Measurements from ENCODE around the gene DOCK3.

Gene DOCK3

GRCh38 chr3:51394541-51394940 lies 719.8 kb downstream of the DOCK3 start:
- no peak for DNase-seq (ENCODE audit: low read depth in 2 of 2, low spot score in 1 of 2)

DNA sequence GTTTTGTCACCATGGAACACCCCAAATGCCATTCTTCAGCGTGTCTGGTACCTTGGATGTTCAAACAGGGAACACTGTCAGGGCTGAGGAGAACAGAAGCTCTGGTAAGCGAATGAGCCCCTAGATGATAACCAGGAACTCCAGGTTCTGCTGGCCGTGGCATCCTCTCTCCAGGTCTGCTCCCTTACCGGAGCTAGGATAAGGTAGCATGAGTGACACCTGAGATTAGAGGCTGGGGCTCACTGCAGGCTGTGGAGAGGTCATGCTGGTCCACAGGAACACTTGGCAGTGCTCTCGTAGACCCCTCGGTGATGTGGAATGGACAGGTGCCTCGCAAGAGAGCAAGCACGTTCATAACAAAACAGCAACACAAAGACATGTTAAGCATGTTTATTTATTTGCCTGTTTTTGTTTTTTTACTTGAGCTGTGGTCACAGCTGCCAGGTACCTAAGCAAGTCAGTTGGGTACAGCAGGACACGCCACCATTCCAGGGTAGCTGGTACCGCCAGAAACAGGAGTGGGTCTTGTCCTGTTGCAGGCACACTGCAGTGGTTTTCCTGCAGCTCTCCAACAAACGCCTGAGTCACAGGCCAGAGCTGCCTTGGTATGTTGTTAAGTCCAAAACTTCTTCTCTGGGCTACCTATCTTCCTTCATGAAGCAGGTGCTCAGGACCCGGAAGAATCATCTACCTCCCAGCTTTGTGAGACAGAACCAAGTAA lies 720.9 kb downstream of the DOCK3 start:
- no peak for DNase-seq (ENCODE audit: low read depth in 2 of 2, low spot score in 1 of 2)

- DNase-seq (ENCODE audit: low read depth in 2 of 2, low spot score in 1 of 2), result no peak
Measured at GRCh38 chr3:51396401-51396800, 721.7 kb downstream of the DOCK3 start.

- no peak for DNase-seq (ENCODE audit: low read depth in 2 of 2, low spot score in 1 of 2)
Measured at GRCh38 chr3:51397392-51397791, 722.7 kb downstream of the DOCK3 start.

- DNase-seq (ENCODE audit: low read depth in 2 of 2, low spot score in 1 of 2), result no peak
Measured at GRCh38 chr3:51398595-51399310, 724.0 kb downstream of the DOCK3 start.

DNA sequence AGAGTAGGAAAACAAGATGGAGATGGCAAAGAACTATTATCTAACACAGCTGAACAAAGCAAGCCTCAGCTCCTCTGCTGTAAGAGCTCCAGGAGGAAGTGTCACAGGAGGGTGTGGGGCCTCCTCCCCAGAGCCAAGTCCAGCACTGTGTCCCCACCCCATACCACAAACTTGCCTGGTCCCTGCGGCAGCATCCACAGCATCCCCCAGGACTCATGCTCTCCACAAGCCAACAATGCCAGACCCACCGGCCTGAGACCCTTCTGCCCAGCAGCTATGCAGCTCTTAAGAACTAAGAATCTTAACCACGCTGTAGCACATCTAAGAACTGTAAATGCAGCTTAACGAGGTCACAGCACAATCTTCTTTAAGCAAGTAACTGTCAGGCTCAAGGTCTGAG lies 725.4 kb downstream of the DOCK3 start:
- DNase-seq (ENCODE audit: low read depth in 2 of 2, low spot score in 1 of 2), result no peak

GRCh38 chr3:51401735-51402134 lies 727.0 kb downstream of the DOCK3 start:
- no peak for DNase-seq (ENCODE audit: low read depth in 2 of 2, low spot score in 1 of 2)

DNA sequence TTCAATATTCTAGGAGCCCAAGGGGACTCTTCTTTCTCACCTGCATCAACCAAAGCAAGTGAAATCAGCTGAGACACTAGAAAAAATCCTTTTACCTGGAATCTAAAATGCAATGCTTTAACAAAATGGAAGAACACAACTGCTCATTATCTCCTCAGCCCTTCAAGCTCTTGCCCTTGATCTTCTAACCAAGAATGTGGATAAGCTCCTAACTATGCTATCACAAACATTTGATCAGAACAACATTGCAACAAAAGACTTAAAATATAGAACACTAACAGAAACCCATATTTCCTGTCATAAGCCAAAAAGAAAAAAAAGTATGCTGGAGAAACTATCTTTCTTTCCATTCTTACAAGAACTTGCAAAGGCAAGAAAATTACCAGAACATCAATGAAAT lies 728.9 kb downstream of the DOCK3 start:
- no peak for DNase-seq (ENCODE audit: low read depth in 2 of 2, low spot score in 1 of 2)

DNA sequence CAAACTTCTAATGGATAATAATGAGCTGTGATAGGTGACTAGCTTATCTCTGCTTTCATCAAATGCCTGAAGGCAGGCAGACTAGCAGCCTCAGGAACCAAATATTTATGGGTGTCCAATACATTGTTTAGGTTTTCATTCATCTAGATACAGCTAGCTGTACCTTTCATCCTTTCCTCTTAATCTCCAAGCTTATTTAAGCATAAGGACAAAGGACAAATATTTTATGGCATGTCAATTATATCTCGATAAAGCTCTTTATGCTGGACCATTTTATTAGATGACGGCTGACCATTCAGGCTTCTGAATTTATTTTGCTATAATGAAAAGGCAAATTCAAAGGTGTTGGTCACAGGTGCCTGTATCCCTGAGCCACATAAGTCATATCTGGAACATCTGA lies 733.3 kb downstream of the DOCK3 start:
- DNase-seq (ENCODE audit: low read depth in 2 of 2, low spot score in 1 of 2), result no peak

GRCh38 chr3:51408813-51409212 lies 734.1 kb downstream of the DOCK3 start:
- no peak for DNase-seq (ENCODE audit: low read depth in 2 of 2, low spot score in 1 of 2)

GRCh38 chr3:51422211-51422610 lies 747.5 kb downstream of the DOCK3 start:
- DNase-seq (ENCODE audit: low read depth in 2 of 2, low spot score in 1 of 2), result no peak

DNA sequence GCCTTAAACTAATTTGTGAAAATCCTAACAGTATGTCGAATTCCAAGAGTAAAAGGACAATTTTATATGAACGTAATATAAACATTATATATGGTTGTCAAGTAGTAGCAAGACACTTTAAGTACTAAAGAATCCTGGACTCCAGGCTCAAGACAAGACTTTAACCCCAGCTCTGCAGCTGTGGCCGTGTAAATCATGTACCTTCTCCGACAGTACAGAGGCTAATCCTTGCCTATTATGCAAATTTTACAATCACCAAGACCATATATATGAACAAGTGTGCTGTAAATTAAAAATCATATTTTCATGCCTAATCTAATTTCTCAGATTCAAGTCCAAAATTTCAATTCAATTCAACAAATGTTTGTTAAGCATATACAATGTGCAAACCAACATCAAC lies 752.2 kb downstream of the DOCK3 start:
- DNase-seq (ENCODE audit: low read depth in 2 of 2, low spot score in 1 of 2), result no peak

- DNase-seq (ENCODE audit: low read depth in 2 of 2, low spot score in 1 of 2), result no peak
Measured at GRCh38 chr3:51429138-51429537, 754.4 kb downstream of the DOCK3 start.

Data from stimulated activated CD8-positive, alpha-beta memory T cell treated with anti-CD3 and anti-CD28 coated beads, Interleukin-4, amount 100 ng/mL, for 4 hours (primary cell).